HepG2 (cell line): ENCODE data around the gene SMYD2. TPM values are rescaled to one million over a fixed set of nuclear protein-coding genes. Genes with fewer than 3 reads are reported as not detected.

Experiments used
- ATF7 ChIP-seq, 2 experiments: fragments of 450-650 bp in 1 of 2; sonication (generic) in 1 of 2; formaldehyde crosslinking in 1 of 2; IDR thresholded peaks; 2 replicates each; pipeline versions ENCODE4 v1.4.0 to v1.6.1; 2016 to 2020; ENCODE audit warnings: antibody characterized with exemption in 1 of 2, mild to moderate bottlenecking in 1 of 2, missing genetic modification reagents in 1 of 2
- EED ChIP-seq: sonication (generic); formaldehyde crosslinking; IDR thresholded peaks from 2 replicates; pipeline ENCODE4 v1.5.0; 2020; ENCODE audit warnings: mild to moderate bottlenecking, missing genetic modification reagents
- EP300 ChIP-seq, 3 experiments: sonication (generic) in 1 of 3; formaldehyde crosslinking in 1 of 3; IDR thresholded peaks; 2 replicates each; pipeline versions ENCODE4 v1.5.1 to v1.6.1; 2011 to 2020; ENCODE audit warnings: low read depth in 2 of 3, low read length in 2 of 3, borderline replicate concordance in 1 of 3, improper control_type of control experiment in 1 of 3, mild to moderate bottlenecking in 1 of 3, missing genetic modification reagents in 1 of 3, moderate library complexity in 1 of 3
- FOXM1 ChIP-seq: sonication (generic); formaldehyde crosslinking; IDR thresholded peaks from 2 replicates; pipeline ENCODE4 v1.5.0; 2020; ENCODE audit warnings: missing genetic modification reagents
- HOXA9 ChIP-seq: sonication (generic); formaldehyde crosslinking; IDR thresholded peaks from 2 replicates; pipeline ENCODE4 v1.8.1; 2022; ENCODE audit warnings: missing genetic modification reagents, mild to moderate bottlenecking, moderate library complexity, borderline replicate concordance
- MAFK ChIP-seq, 2 experiments: IDR thresholded peaks in 1 of 2; conservative IDR thresholded peaks in 1 of 2; 2 replicates each; pipeline ENCODE4 v1.6.1; 2011; ENCODE audit warnings: improper control_type of control experiment in 2 of 2, low read length in 2 of 2
- MBNL3 ChIP-seq: fragments of 250-450 bp; sonication (Bioruptor Pico); conservative IDR thresholded peaks from 2 replicates; pipeline ENCODE4 v1.8.0; 2022; ENCODE audit warnings: mild to moderate bottlenecking, inconsistent platforms
- RBAK ChIP-seq: sonication (generic); formaldehyde crosslinking; IDR thresholded peaks from 2 replicates; pipeline ENCODE4 v1.5.1; 2020; ENCODE audit warnings: mild to moderate bottlenecking, missing genetic modification reagents
- REPIN1 ChIP-seq: sonication (generic); formaldehyde crosslinking; IDR thresholded peaks from 2 replicates; pipeline ENCODE4 v1.8.0; 2022; ENCODE audit warnings: missing genetic modification reagents, low read depth, mild to moderate bottlenecking, borderline replicate concordance
- RFXAP ChIP-seq: sonication (generic); formaldehyde crosslinking; IDR thresholded peaks from 2 replicates; pipeline ENCODE4 v1.4.0; 2020; ENCODE audit warnings: missing genetic modification reagents, borderline replicate concordance
- TAF15 ChIP-seq: fragments of 200-400 bp; formaldehyde crosslinking; IDR thresholded peaks from one replicate; pipeline ENCODE4 v1.6.1; 2018; ENCODE audit warnings: mild to moderate bottlenecking, low read depth, low read length; ENCODE audit not compliant: poor library complexity, severe bottlenecking
- ZNF121 ChIP-seq: sonication (generic); formaldehyde crosslinking; IDR thresholded peaks from 2 replicates; pipeline ENCODE4 v1.5.0; 2020; ENCODE audit warnings: mild to moderate bottlenecking, missing genetic modification reagents
- ZNF329 ChIP-seq: sonication (generic); formaldehyde crosslinking; IDR thresholded peaks from 2 replicates; pipeline ENCODE4 v1.9.0; 2021; ENCODE audit warnings: low read depth, mild to moderate bottlenecking, missing genetic modification reagents
- ZNF546 ChIP-seq: sonication (generic); formaldehyde crosslinking; conservative IDR thresholded peaks from 2 replicates; pipeline ENCODE4 v1.8.1; 2023; ENCODE audit warnings: mild to moderate bottlenecking, missing genetic modification reagents
- ZNF572 ChIP-seq: sonication (generic); formaldehyde crosslinking; IDR thresholded peaks from 2 replicates; pipeline ENCODE4 v1.5.1; 2020; ENCODE audit warnings: mild to moderate bottlenecking, missing genetic modification reagents
- ZSCAN22 ChIP-seq: sonication (generic); formaldehyde crosslinking; IDR thresholded peaks from 2 replicates; pipeline ENCODE4 v1.4.0; 2020; ENCODE audit warnings: mild to moderate bottlenecking, missing genetic modification reagents
- polyA plus RNA-seq, 8 experiments: library from polyadenylated mRNA; depleted of rRNA in 3 of 8; stranded (reverse) in 7 of 8; unstranded in 1 of 8; fragments of >200 nt; fragmentation: Illumina TruSeq in 4 of 8; extraction: Trizol in 4 of 8; gene quantifications; 2 replicates each; pipeline versions ENCODE4 v1.2.1 to v1.2.3, GENCODE V29; 2011 to 2016; ENCODE audit warnings: low read depth in 4 of 8, missing spikeins in 1 of 8, mixed read lengths in 1 of 8; ENCODE audit not compliant: insufficient read depth in 1 of 8
- total RNA-seq, 5 experiments: library from RNA; depleted of rRNA; stranded (reverse); fragments of >200 nt; fragmentation: Illumina TruSeq; extraction: Trizol; gene quantifications; 2 replicates each; pipeline ENCODE4 v1.2.3, GENCODE V29; 2016; ENCODE audit warnings: low read depth in 1 of 5
- TF ChIP-seq, protein P1 (sequence below): sonication (generic); formaldehyde crosslinking; IDR thresholded peaks from 2 replicates; pipeline ENCODE4 v1.8.0; 2022; ENCODE audit warnings: mild to moderate bottlenecking, missing genetic modification reagents, moderate library complexity
- TF ChIP-seq, protein P2 (sequence below): sonication (generic); formaldehyde crosslinking; IDR thresholded peaks from 2 replicates; pipeline ENCODE4 v1.5.1; 2020; ENCODE audit warnings: mild to moderate bottlenecking, missing genetic modification reagents, moderate library complexity
- TF ChIP-seq, protein P3 (sequence below): sonication (generic); formaldehyde crosslinking; IDR thresholded peaks from 2 replicates; pipeline ENCODE4 v1.9.0; 2022; ENCODE audit warnings: missing genetic modification reagents, mild to moderate bottlenecking, borderline replicate concordance
- TF ChIP-seq, protein P4 (sequence below): IDR thresholded peaks from 2 replicates; pipeline ENCODE4 v1.6.1; 2016; ENCODE audit warnings: low read depth

The SMYD2 gene
- total and polyA plus RNA-seq, 2 of the 13 experiments (the other 11 are each of a cell fraction or from before 2014, with no cell fraction given), result 72.7 to 139 TPM

DNA sequence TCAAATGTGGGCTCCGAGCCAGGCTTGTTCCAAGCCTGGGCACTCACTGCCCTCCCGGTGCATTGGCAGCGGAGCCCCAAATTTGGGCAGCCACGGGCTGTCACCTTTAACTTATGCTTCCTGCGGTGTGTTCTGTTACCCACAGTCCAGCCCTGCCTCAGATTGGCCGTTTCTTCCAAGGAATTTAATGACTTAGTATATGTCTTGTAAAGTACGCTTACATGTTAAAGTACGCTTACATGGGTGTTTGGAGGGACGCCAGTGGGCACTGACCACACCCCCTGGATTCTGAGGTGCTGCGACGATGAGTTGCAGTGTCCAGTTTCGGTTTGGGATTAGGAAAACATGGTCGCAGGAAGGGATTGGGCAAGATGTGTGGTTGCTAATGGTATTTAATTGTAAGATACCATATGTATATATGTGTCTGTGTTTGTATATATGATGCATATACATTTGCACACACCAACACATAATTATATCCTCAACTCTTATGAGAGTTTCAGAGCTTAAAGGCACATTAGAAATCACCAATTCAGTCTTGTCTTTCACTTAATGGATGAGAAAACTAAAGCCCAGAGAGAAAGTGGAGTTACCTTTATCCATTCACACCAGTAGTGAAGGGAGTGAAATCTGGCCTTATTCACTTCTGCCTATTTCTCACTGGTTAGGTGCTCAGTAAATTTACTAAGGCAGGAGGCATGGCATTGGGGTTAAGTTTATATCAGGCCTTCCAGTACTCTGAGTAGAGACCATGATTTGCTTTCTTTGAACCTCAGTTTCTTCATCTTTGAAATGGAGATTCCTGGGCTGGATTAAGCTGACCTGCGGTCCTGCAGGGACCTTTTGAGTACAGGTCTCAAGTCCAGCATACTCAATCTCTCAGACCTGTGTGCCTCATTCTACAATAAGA, 1.0 kb downstream of the SMYD2 start (continued):
- TF ChIP-seq HOXA9 (CRISPR knock-in tag) (no peak), ZNF546 (CRISPR knock-in tag) (no peak; the same call in 1 of the 2 replicates), EP300 (IDR thresholded peaks at IDR 0.05; ENCODE audit: low read depth in 2 of 2, low read length in 2 of 2) (no peak), EP300 (CRISPR knock-in tag; IDR thresholded peaks at IDR 0.05; ENCODE audit: borderline replicate concordance) (no peak), ZNF329 (no peak), TAF15 (no peak), FOXM1 (CRISPR knock-in tag) (no peak), MAFK (conservative IDR thresholded peaks at IDR 0.05 in 1 of 2, IDR thresholded peaks at IDR 0.05 in 1 of 2; ENCODE audit: low read length in 2 of 2) (no peak), EED (CRISPR knock-in tag) (no peak), RBAK (CRISPR knock-in tag) (no peak), ZSCAN22 (CRISPR knock-in tag) (no peak), ZNF121 (CRISPR knock-in tag) (no peak), ATF7 (IDR thresholded peaks at IDR 0.05) (no peak), ATF7 (CRISPR knock-in tag; IDR thresholded peaks at IDR 0.05) (no peak), MBNL3 (no peak), REPIN1 (CRISPR knock-in tag) (no peak), ZNF572 (no peak), RFXAP (CRISPR knock-in tag) (no peak)
- TF ChIP-seq, protein P1, sequence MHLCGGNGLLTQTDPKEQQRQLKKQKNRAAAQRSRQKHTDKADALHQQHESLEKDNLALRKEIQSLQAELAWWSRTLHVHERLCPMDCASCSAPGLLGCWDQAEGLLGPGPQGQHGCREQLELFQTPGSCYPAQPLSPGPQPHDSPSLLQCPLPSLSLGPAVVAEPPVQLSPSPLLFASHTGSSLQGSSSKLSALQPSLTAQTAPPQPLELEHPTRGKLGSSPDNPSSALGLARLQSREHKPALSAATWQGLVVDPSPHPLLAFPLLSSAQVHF (CRISPR knock-in tag), result no peak
- TF ChIP-seq, protein P2, sequence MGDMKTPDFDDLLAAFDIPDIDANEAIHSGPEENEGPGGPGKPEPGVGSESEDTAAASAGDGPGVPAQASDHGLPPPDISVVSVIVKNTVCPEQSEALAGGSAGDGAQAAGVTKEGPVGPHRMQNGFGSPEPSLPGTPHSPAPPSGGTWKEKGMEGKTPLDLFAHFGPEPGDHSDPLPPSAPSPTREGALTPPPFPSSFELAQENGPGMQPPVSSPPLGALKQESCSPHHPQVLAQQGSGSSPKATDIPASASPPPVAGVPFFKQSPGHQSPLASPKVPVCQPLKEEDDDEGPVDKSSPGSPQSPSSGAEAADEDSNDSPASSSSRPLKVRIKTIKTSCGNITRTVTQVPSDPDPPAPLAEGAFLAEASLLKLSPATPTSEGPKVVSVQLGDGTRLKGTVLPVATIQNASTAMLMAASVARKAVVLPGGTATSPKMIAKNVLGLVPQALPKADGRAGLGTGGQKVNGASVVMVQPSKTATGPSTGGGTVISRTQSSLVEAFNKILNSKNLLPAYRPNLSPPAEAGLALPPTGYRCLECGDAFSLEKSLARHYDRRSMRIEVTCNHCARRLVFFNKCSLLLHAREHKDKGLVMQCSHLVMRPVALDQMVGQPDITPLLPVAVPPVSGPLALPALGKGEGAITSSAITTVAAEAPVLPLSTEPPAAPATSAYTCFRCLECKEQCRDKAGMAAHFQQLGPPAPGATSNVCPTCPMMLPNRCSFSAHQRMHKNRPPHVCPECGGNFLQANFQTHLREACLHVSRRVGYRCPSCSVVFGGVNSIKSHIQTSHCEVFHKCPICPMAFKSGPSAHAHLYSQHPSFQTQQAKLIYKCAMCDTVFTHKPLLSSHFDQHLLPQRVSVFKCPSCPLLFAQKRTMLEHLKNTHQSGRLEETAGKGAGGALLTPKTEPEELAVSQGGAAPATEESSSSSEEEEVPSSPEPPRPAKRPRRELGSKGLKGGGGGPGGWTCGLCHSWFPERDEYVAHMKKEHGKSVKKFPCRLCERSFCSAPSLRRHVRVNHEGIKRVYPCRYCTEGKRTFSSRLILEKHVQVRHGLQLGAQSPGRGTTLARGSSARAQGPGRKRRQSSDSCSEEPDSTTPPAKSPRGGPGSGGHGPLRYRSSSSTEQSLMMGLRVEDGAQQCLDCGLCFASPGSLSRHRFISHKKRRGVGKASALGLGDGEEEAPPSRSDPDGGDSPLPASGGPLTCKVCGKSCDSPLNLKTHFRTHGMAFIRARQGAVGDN (CRISPR knock-in tag), result 0 out of 2 replicates have a peak, but pooled peaks have one; percentile 16
- TF ChIP-seq, protein P3, sequence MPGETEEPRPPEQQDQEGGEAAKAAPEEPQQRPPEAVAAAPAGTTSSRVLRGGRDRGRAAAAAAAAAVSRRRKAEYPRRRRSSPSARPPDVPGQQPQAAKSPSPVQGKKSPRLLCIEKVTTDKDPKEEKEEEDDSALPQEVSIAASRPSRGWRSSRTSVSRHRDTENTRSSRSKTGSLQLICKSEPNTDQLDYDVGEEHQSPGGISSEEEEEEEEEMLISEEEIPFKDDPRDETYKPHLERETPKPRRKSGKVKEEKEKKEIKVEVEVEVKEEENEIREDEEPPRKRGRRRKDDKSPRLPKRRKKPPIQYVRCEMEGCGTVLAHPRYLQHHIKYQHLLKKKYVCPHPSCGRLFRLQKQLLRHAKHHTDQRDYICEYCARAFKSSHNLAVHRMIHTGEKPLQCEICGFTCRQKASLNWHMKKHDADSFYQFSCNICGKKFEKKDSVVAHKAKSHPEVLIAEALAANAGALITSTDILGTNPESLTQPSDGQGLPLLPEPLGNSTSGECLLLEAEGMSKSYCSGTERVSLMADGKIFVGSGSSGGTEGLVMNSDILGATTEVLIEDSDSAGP (CRISPR knock-in tag), result no peak
- TF ChIP-seq, protein P4, sequence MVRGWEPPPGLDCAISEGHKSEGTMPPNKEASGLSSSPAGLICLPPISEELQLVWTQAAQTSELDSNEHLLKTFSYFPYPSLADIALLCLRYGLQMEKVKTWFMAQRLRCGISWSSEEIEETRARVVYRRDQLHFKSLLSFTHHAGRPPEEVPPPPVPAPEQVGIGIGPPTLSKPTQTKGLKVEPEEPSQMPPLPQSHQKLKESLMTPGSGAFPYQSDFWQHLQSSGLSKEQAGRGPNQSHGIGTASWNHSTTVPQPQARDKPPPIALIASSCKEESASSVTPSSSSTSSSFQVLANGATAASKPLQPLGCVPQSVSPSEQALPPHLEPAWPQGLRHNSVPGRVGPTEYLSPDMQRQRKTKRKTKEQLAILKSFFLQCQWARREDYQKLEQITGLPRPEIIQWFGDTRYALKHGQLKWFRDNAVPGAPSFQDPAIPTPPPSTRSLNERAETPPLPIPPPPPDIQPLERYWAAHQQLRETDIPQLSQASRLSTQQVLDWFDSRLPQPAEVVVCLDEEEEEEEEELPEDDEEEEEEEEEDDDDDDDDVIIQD, result no peak
